Fibroblast of lung (primary cell): Measurements from ENCODE around the gene RASA2.

Source experiments
- EZH2 ChIP-seq: IDR thresholded peaks from 2 replicates; pipeline ENCODE4 v1.5.1; 2012; ENCODE audit warnings: low read length, control low read depth, mild to moderate bottlenecking; ENCODE audit errors: missing control alignments
- TF ChIP-seq, protein P1 (sequence below), 2 donors: IDR thresholded peaks in 1 of 2; conservative IDR thresholded peaks in 1 of 2; 1 replicate in 1 of 2; 2 replicates in 1 of 2; pipeline ENCODE4 v1.5.1; 2011 to 2012; ENCODE audit warnings: low read length in 2 of 2, control low read depth in 1 of 2, inconsistent platforms in 1 of 2, low read depth in 1 of 2, mild to moderate bottlenecking in 1 of 2

DNA sequence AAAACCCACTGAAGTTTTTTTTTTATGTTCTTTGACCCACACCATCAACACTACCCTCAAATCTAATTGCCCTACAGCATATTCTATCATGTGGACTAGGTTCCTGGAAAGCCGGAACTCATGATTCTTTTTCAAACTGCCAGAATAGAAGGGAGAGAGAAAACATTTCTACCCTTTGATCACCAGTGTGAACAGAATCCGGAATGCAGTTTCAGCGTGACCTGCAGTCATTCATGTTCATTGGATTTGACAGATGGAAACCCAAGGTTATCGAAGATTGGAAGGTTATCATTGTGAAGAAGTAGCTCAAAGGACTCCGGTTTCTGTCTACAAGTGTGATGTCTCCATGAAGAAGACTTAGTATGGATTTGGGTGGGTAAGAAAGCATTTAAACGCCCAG lies 39.4 kb upstream of the RASA2 start:
- TF ChIP-seq, protein P1, sequence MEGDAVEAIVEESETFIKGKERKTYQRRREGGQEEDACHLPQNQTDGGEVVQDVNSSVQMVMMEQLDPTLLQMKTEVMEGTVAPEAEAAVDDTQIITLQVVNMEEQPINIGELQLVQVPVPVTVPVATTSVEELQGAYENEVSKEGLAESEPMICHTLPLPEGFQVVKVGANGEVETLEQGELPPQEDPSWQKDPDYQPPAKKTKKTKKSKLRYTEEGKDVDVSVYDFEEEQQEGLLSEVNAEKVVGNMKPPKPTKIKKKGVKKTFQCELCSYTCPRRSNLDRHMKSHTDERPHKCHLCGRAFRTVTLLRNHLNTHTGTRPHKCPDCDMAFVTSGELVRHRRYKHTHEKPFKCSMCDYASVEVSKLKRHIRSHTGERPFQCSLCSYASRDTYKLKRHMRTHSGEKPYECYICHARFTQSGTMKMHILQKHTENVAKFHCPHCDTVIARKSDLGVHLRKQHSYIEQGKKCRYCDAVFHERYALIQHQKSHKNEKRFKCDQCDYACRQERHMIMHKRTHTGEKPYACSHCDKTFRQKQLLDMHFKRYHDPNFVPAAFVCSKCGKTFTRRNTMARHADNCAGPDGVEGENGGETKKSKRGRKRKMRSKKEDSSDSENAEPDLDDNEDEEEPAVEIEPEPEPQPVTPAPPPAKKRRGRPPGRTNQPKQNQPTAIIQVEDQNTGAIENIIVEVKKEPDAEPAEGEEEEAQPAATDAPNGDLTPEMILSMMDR (conservative IDR thresholded peaks at IDR 0.05 in 1 of 2, IDR thresholded peaks at IDR 0.05 in 1 of 2; ENCODE audit: low read depth in 1 of 2, low read length in 2 of 2): no peak
- TF ChIP-seq EZH2: no peak
